HG03571 (cell line): ENCODE measurements around the gene EPN2.
"Not testable (repeated sequence)": the region's sequence is repeated elsewhere in the genome, so short reads cannot be mapped to it uniquely, and the experiment has no call there.

Experiments used
- ATAC-seq: cut with Tn5 transposase; IDR thresholded peaks from one replicate; pipeline ENCODE4 v1.9.1; 2021; ENCODE audit not compliant: unreplicated experiment

The EPN2 gene

DNA sequence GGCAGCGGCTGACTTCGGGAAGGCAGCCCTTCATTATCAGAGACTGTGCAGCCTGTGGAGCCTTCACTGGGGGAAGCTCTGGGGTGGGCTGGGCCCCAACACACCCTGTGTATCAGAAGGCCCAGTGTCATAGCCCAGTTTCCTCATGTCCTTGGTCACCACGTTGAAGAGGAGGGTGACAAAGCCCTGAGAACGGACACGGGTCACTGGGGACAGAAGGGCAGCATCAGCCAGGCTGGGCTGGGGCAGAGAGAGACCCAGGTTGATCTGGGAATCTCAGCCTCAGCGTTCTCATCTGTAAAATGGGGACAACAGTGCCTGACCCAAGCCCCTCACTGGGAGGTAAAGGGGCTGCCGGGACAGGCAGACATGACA lies 106.1 kb downstream of the EPN2 start:
- ATAC-seq: no peak

DNA sequence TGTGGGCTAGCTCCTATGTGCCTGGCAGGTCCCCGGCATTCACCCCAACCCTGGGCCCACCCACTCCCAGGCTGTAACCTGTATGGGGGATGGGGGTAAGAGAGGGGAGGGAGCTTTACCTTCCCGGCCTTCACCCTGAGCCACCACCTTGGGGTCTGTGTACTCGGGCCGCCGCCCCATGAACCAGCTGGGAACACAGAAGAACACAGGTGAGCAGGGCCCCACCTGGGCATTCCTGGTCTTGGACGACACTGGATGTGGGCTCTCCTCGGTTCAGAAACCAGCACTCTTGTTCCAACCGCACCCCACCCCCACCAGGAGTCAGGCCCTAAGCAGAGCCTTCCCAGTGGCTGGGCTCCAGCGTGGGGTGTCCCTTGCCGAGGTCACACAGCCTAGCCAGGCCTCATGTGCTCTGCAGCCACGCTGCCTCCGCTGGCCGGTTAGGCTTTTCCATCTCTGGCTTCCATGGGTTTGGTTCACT lies 106.5 kb downstream of the EPN2 start:
- ATAC-seq: no peak

- ATAC-seq: no peak
Measured at GRCh38 chr17:19344311-19345066, 107.3 kb downstream of the EPN2 start.

GRCh38 chr17:19345067-19345460 lies 107.9 kb downstream of the EPN2 start:
- ATAC-seq: no peak

- ATAC-seq: no peak
Measured at GRCh38 chr17:19345486-19346350, 108.6 kb downstream of the EPN2 start.

DNA sequence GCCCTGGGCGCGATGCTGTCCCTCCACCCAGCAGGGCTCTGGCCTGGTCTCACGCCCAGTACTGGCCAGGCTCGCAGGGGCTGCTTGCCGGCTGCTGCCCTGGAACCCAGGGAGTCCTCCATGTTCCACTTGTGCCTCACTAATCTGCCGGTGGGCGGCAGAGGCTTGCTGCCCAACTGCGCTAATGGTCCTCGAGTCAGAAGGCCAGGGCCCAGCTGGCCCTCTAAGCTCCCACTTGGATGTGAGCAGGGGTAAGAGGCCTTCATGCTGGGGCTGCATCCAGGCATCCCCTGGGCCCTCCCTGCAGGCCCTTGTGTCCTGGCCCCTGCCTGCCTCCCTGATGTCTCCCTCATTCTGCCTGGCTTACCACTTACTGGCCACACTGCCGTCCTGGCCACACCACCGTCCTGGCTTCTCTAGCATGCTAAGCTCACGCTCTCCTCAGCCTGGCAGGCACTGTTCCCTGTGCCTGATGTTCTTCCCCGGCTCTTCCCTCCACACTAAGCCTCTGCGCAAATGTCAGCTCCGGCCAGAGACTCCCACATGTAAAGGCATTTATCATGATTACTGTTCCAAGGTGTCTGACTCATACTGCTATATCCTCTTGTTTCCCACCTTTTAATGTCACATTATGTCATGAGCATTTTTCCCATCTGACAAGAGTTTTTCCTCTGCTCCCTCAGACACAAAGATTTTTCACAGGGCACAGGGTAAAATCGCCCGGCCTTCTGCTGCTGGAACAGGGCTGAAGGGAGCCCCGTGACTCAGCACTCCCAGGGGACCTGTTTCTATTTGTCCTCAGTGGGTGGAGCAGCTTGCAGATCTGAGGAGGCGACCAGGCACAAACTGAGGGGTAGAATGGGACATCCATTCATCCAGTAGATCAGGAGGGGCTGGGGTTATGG lies 109.4 kb downstream of the EPN2 start:
- no peak for ATAC-seq

DNA sequence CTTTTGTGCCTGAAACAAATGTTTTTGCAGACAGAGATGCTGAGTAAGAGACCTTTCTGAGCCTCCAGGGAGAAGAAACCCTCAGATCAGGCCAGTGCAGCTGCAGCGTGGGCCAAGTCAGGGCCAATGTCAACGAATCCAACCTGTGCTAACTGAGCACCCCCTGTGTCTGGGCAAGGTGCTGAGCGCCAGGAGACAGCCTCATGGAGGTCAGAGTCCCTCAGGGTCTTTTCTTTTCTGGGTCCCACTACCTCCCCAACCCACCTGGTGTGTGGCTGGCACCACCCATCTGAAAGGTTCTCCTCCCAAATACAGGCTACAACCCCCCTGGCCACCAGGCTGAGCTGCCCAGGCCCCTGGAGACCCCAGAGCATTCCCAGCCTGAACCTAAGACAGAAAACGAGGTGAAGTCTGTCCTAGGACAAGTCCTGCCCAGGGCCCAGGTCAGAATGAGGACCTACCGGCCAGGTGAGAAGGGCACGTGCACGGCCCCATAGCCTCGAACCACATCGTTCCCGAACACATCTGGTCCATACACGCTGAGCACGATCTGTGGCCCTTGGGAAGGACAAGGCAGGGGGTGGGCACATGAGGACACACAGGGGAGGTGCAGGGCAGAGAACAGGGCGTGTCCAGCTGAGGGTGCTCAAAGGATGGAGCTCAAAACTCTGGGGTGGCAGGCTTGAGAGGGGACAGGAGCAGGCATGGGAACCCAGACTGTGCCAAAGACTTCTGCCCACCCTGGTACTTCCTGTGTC lies 110.3 kb downstream of the EPN2 start:
- no peak for ATAC-seq

GRCh38 chr17:19348081-19348650 lies 111.0 kb downstream of the EPN2 start:
- ATAC-seq: no peak

DNA sequence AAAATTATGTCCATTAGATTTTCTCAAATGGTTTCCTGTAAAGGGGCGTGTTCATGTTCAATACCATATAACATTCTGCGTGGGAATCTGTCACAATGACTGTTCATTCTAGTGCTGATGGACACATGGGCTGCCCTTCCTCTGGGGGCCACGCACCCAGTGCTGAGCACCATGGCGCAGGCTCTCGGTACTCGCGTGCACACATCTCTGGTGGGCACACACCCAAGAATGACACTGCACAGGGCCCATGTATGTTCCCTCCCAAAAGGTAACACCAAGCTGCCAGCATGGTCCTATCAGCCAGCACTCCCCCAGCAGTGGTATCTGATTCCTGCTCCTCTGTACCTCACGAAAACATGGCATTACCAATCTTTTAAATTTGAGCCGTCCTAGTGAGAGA lies 111.6 kb downstream of the EPN2 start:
- ATAC-seq: no peak

GRCh38 chr17:19353401-19353800 lies 116.2 kb downstream of the EPN2 start:
- ATAC-seq: not testable (repeated sequence)

DNA sequence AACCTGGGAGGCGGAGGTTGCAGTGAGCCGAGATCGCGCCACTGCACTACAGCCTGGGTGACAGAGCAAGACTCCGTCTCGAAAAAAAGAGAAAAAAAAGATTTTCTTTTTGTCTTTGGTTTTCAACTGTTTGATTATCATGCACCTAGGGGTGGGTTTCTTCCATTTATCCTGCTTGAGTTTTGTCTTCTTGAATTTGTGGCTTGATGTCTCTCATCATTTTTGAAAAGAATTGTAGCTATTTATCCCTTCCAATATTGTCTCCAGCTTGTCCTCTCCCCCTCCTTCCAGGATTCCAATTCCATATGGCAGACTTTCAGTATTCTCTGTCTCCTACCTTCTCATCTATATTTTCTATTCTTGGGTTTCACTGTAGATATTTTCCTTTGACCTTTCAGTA lies 117.6 kb downstream of the EPN2 start:
- ATAC-seq: no peak

- no peak for ATAC-seq
Measured at GRCh38 chr17:19357351-19357750, 120.2 kb downstream of the EPN2 start.

DNA sequence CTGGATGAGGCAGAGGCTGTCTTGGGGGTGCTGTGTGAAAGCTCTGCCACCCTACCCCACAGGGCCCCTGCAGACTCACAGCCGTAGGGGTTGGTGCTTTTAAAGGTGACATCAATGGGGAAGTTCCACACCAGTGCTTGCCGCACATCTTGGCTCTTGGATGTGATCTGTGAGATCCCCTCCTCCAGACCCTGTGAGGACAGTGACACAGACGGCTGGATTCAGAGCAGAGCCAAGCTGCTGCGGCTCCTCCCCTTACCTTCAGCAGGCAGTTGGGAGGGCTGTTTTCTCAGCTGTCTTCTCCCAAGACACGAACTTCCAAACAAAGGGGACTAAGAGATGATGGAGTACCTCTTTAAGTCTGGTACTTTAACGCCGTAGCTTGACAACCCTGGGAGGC lies 120.6 kb downstream of the EPN2 start:
- no peak for ATAC-seq

DNA sequence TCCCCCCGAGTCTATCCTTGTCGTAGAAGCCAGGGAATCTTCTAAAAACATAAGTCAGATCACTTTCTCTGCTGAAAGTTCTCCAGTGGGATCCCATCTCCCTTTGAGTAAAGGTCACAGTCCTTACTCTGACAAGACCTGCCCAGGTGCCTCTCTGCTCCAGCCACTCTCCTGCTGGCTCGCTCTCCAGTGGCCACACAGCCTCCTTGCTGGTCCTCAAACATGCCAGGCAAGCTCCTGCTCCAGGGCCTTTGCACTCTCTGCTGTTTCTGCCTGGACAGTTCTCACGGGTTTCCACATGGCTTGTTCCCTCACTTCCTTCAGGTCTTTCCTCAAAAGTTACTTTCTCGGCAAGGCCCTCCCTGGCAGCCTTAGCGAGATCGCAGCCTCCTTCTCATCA lies 122.0 kb downstream of the EPN2 start:
- no peak for ATAC-seq

GRCh38 chr17:19359856-19360255 lies 122.7 kb downstream of the EPN2 start:
- ATAC-seq: no peak

GRCh38 chr17:19360772-19361171 lies 123.6 kb downstream of the EPN2 start:
- no peak for ATAC-seq

- ATAC-seq: no peak
Measured at GRCh38 chr17:19361326-19361725, 124.2 kb downstream of the EPN2 start.

DNA sequence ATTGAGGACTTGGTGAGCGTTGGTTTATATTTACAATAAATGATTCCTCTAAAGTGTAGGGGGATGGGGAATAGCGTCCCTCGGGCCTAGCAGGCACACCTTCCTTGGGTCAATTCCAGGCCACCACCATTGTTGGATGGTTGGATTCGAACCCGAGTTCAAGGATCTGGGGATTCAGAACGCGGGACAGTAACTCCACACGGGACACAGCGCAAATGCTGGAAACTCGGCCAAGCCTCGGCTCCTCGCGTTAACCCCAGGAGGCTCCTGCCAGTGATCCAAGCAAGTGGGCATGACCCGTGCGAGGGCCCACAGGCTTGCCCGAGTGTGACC lies 124.7 kb downstream of the EPN2 start:
- ATAC-seq: no peak

DNA sequence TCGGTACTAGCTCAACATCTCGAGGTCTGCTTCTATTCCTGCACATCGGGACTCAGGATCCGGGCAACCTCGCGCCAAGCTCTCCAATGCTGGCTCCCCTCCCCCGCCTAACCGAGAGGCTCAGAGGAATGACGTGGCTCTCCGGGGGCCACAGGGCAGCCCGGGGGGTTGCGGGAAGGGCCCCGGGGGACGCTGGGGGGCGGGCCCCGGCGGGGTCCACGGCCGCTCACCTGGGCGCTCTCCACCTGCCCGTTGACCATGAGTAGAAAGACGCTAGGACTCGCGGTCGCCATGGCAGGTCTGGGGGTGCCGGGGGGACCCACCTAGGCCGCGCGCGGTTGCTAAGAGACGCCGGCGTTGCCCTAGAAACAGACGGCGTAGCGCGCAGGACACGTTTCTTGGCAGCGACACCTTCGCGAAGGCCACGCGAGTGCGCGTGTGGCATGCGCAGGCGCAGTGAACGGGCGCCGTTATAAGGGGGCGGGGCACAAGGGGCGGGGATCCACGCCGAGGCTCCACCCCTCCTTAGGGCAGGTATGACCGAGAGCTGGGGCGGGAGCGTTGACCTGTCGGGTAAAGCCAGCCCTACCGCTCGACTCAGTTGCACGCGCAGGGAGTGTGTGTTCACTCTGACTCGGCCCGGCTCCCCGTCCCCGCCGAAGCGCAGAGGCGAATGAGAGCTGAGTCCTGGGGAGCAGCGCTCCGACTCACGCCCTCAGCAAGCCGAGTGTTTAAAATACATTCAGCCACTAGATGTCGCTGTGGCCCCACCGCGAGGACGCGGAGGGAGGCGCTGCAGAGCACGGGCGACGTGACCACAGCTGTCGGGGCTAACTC lies 125.3 kb downstream of the EPN2 start, which contains the start of gene B9D1:
TSS of gene B9D1 (minus strand) at position 447 of the 837 bp plus-strand sequence. CDS start at position 293, 154 bp downstream.
- peak; percentile 70 for ATAC-seq
